GM11168 (cell line): ENCODE data around the gene DYNC2H1.

ENCODE experiments used
- in situ Hi-C: fragments of 300-500 bp; cut with MboI; formaldehyde crosslinking; loops from one replicate; pipeline ENCODE4 v1.12.0; 2022; ENCODE audit warnings: low sequenced_read_pairs; ENCODE audit not compliant: unreplicated experiment

Gene DYNC2H1

GRCh38 chr11:103108933-103109817 lies at the start of gene DYNC2H1:
Gene DYNC2H1, plus strand, starts transcription at chr11:103109426. Its CDS starts 149 bp downstream, at chr11:103109575.
- in situ Hi-C loops: no loop called here

- in situ Hi-C loops: no loop called here
These were observed 47.6 kb upstream of the DYNC2H1 start for GRCh38 chr11:103061656-103062055.

DNA sequence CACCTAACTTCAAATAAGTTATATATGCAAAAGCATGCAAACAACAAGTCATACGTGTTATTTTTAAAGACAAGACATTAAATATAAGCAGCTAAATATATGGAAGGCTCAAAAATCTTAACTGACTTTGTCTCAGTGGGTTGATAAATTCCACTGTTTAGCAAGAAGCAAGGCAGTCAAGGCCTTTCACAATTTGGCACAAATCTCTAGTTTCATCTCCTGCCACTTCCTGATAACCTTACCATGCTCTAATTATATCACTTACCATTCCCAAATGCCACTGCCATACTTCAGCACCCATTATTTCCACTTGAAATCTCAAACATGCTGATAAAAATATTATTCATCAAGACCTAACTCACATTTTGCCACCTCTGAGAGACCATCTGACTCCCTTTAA lies 42.1 kb upstream of the DYNC2H1 start:
- in situ Hi-C loops: no loop called here

GRCh38 chr11:103069367-103069766 lies 39.9 kb upstream of the DYNC2H1 start:
- in situ Hi-C loops: no loop called here

DNA sequence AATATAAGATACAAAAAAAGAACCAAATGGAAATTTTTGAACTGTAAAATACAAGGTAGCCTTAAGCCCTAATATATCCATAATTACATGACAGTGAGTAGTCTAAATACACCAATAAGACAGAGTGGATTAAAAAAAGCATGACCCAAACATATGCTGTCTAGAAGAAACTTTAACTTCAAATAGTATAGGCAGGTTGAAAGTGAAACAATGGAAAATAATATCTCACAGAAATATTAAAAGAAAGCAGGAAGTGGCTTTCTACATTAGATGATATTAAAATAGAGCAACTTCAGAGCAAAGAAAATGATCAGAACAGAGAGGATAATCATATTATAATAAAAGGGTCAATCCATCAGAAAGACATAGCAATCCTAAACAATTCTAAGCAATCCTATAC lies 39.1 kb upstream of the DYNC2H1 start:
- in situ Hi-C loops: no loop called here

DNA sequence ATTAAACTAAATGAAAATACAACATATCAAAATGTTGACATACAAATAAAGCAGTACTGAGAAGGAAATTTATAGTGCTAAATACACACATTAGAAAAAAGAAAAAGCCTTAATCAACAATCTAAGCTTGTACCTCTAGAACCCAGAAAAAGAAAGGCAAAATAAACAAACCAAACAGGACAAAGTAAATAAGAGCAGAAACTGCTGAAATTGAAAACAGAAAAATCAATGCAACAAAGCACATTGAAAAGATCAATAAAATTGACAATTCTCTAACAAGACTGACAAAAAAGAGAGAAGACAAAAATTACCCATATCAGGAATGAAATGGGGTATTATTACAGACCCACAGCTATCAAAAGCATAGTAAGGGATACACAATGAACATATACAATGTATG lies 38.2 kb upstream of the DYNC2H1 start:
- in situ Hi-C loops: no loop called here

- in situ Hi-C loops: no loop called here
These were observed 32.9 kb upstream of the DYNC2H1 start for GRCh38 chr11:103076361-103076760.

GRCh38 chr11:103077554-103077953 lies 31.7 kb upstream of the DYNC2H1 start:
- in situ Hi-C loops: no loop called here

DNA sequence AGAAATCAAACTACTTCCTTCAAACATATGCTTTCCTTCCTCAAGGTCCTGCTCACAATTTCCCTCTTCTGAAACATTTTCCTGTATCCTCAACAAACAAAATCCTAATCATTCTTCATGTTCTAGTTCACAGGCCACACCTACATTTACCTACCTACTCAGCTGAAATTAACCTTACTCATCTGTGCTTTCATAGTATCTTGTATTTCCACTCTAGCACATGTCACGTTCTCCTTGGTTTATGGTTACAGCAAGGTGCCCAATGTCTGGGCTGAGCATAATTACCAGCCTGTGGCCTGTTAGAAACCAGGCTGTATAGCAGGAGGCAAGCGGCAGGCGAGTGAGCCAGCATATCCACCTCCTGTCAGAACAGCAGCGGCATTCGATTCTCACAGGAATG lies 30.5 kb upstream of the DYNC2H1 start:
- in situ Hi-C loops: no loop called here

DNA sequence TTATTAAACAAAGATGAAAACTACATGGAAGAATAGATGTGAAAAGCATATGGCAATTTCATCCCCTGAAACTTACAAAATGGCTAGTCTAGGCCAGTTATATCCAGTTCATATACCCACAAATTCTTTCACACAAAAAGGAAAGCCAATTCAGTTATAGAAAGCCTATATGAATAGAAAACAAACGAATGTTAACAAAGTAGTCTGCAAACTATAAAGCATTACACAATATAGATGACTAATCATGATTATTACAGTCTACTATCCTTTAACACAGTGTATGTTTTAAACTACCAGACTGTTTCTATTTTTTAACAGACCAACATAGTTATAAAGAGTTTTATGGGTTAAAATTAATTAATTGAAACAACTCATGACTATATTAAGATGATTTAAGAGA lies 29.4 kb upstream of the DYNC2H1 start:
- in situ Hi-C loops: no loop called here

- in situ Hi-C loops: no loop called here
These were observed 23.4 kb upstream of the DYNC2H1 start for GRCh38 chr11:103085758-103086365.

GRCh38 chr11:103086461-103086860 lies 22.8 kb upstream of the DYNC2H1 start:
- in situ Hi-C loops: no loop called here

- in situ Hi-C loops: no loop called here
These were observed 18.0 kb upstream of the DYNC2H1 start for GRCh38 chr11:103091064-103091800.

- in situ Hi-C loops: no loop called here
These were observed 17.3 kb upstream of the DYNC2H1 start, which contains the start of gene DCUN1D5 for GRCh38 chr11:103091801-103092524. Gene DCUN1D5, minus strand, starts transcription at chr11:103092160. Its CDS starts 288 bp downstream, at chr11:103091872.

DNA sequence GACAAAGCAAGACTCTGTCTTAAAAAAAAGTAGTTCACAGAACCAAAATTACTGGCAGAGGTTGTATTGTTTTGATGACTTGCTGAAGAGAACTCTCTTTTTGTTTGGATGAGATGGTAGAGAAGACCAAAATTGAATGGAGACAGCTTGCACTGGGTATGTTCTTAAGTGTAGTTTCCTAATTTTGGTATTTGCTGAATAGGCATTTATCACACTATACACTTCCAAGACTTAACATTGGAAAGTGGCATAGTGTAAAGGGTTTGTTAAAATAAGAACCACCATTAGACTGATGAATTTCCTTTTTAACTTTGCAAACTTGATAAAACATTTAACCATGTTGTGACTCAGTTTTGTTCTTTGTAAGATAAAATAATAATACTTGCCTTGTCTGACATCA lies 11.9 kb upstream of the DYNC2H1 start:
- in situ Hi-C loops: no loop called here

GRCh38 chr11:103109818-103110388 lies 677 bp downstream of the DYNC2H1 start:
- in situ Hi-C loops: no loop called here

- in situ Hi-C loops: no loop called here
These were observed 1.2 kb downstream of the DYNC2H1 start for GRCh38 chr11:103110391-103110790.

DNA sequence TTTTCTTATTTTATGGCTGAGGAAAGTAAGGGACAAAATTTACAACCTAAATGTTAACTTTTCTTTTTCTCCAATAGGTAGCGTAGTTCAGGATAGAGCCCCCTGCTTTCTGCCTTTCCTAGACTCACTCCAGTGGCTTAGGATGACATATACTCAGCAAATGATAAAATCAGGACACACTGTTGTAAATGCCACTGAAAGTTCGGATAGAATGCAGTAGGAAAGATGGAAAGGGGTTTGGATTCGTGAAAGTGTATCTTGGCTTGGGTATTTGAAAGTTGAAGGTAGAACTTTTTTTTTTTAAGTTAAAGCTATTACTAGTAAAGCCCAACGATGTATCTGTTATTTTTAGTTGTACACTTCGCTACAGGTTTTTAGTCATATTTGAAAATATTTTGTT lies 2.2 kb downstream of the DYNC2H1 start:
- in situ Hi-C loops: no loop called here

GRCh38 chr11:103112364-103112763 lies 3.1 kb downstream of the DYNC2H1 start:
- in situ Hi-C loops: no loop called here

DNA sequence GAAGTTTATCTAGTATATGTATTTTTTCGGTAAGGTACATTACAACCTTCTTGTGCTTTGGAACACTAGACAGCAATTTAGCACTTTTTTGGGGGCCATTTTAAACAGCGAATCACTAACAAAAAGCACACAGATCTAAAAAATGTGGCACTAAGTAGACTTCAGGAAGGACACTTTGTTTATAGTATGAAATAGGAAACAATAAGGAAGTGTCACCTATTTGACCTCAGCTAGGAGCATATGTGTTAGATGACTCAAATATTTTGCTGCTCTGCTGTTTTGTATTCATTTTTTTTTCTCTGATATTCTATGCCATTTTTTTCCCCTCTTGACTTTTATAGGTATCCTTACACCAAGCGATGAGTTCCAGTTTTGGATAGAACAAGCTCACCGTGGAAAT lies 5.6 kb downstream of the DYNC2H1 start:
- in situ Hi-C loops: no loop called here
